Muscle layer of duodenum (tissue), 2 donors: ENCODE data around the gene KIF21A.

Experiments used
- H3K27ac ChIP-seq: one replicate; pipeline ENCODE4 v1.7.0; 2013; ENCODE audit warnings: mild to moderate bottlenecking, low read length
- H3K27me3 ChIP-seq: one replicate; pipeline ENCODE4 v1.7.0; 2013; ENCODE audit warnings: low read depth, mild to moderate bottlenecking, control low read depth, low read length
- H3K36me3 ChIP-seq, 2 donors: one replicate each; pipeline ENCODE4 v1.7.0; 2013; ENCODE audit warnings: low read length in 2 of 2, control low read depth in 1 of 2, mild to moderate bottlenecking in 1 of 2; ENCODE audit not compliant: insufficient read depth in 2 of 2, control insufficient read depth in 1 of 2
- H3K4me1 ChIP-seq, 2 donors: one replicate each; pipeline ENCODE4 v1.7.0; 2013; ENCODE audit warnings: low read length in 2 of 2, mild to moderate bottlenecking in 2 of 2, control low read depth in 1 of 2, moderate library complexity in 1 of 2; ENCODE audit not compliant: insufficient read depth in 2 of 2, control insufficient read depth in 1 of 2
- H3K4me3 ChIP-seq, 2 donors: one replicate each; pipeline ENCODE4 v1.7.0; 2013; ENCODE audit warnings: low read length in 2 of 2, low read depth in 1 of 2, mild to moderate bottlenecking in 1 of 2
- H3K9me3 ChIP-seq, 2 donors: one replicate each; pipeline ENCODE4 v1.7.0; 2013; ENCODE audit warnings: low read length in 2 of 2, control low read depth in 1 of 2, mild to moderate bottlenecking in 1 of 2; ENCODE audit not compliant: control insufficient read depth in 1 of 2
- donor health status: healthy.

Gene KIF21A

GRCh38 chr12:39252628-39253027 is 190.3 kb downstream of the KIF21A start:
- H3K4me1 ChIP-seq: no peaks in the 10 kb centered on the region
- no peaks in the 10 kb centered on the region for H3K27me3 ChIP-seq
- H3K36me3 ChIP-seq: no peaks in the 10 kb centered on the region
- H3K27ac ChIP-seq: no peak overlapping the region
- H3K4me3 ChIP-seq: no peak overlapping the region
- no peaks in the 10 kb centered on the region for H3K9me3 ChIP-seq
